ENCODE measurements around the gene PALLD. TPM values are rescaled to one million over a fixed set of nuclear protein-coding genes. Genes with fewer than 3 reads are reported as not detected.
A peak's percentile ranks its signal among the peaks of the same experiment; 100 is the strongest.

Gene PALLD
- total RNA-seq, 2 experiments from 2014 or later: 1.2 to 1.3 TPM

GRCh38 chr4:168662297-168662984 lies 165.6 kb downstream of the PALLD start:
- no peaks in the 10 kb centered on the region for H3K36me3 Mint-ChIP-seq (ENCODE audit: low read depth)
- CTCF ChIA-PET: no interaction called here
- ATAC-seq: no peak

GRCh38 chr4:168664242-168664891 lies 167.5 kb downstream of the PALLD start:
- Mint-ChIP-seq H3K27me3 (ENCODE audit: low read depth) (peaks cover 5% of the 10 kb centered on the region), H3K4me3 (no peak overlapping the region), H3K9me3 (ENCODE audit: insufficient read depth) (no peaks in the 10 kb centered on the region), H3K36me3 (ENCODE audit: low read depth) (no peaks in the 10 kb centered on the region), H3K27ac (no peak overlapping the region), H3K4me1 (ENCODE audit: low read depth) (no peaks in the 10 kb centered on the region)
- ATAC-seq (no peak), DNase-seq (no peak)
- CTCF ChIA-PET: no interaction called here
- POLR2A ChIA-PET: no interaction called here

More at GRCh38 chr4:168662297-168662984, 165.6 kb downstream of the PALLD start:
- no peak for DNase-seq
- Mint-ChIP-seq H3K4me3 (no peak overlapping the region), H3K9me3 (ENCODE audit: insufficient read depth) (no peaks in the 10 kb centered on the region), H3K27ac (no peak overlapping the region), H3K27me3 (ENCODE audit: low read depth) (peaks cover 4% of the 10 kb centered on the region), H3K4me1 (ENCODE audit: low read depth) (no peaks in the 10 kb centered on the region)
- POLR2A ChIA-PET: no interaction called here

- peaks cover 5% of the 10 kb centered on the region for H3K27me3 Mint-ChIP-seq (ENCODE audit: low read depth)
- POLR2A ChIA-PET: no interaction called here
- ATAC-seq: no peak
Measured at GRCh38 chr4:168666531-168666930, 169.7 kb downstream of the PALLD start.

DNA sequence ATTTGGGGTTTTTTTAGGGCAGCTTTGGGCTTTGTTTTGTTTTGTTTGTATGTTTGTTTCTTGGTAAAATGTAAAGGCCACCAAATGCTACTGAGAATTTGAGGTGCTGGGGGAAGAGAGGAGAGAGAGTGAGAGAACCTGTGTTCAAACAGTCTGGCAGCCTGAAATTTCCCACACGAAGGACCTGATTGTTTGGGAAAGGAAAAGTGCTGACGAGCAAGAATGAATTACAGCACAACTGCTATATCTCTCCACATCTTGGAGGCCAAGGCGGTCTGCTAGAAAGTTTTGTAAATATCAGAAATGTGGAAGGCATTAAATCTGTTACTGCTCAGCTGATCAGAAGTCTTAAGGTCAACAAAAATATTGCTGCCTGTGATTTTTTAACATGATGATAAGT lies 170.5 kb downstream of the PALLD start:
- Mint-ChIP-seq H3K27ac (no peak overlapping the region), H3K4me3 (no peak overlapping the region), H3K36me3 (ENCODE audit: low read depth) (no peaks in the 10 kb centered on the region), H3K27me3 (ENCODE audit: low read depth) (peaks cover 5% of the 10 kb centered on the region), H3K9me3 (ENCODE audit: insufficient read depth) (no peaks in the 10 kb centered on the region), H3K4me1 (ENCODE audit: low read depth) (no peaks in the 10 kb centered on the region)
- ATAC-seq: no peak
- ChIA-PET POLR2A (no interaction called here), CTCF (no interaction called here)
- no peak for DNase-seq

More at GRCh38 chr4:168666531-168666930, 169.7 kb downstream of the PALLD start:
- DNase-seq: no peak
- no peak overlapping the region for H3K27ac Mint-ChIP-seq
- no peaks in the 10 kb centered on the region for H3K4me1 Mint-ChIP-seq (ENCODE audit: low read depth)
- H3K4me3 Mint-ChIP-seq: no peak overlapping the region
- H3K36me3 Mint-ChIP-seq (ENCODE audit: low read depth): no peaks in the 10 kb centered on the region
- CTCF ChIA-PET: no interaction called here
- H3K9me3 Mint-ChIP-seq (ENCODE audit: insufficient read depth): no peaks in the 10 kb centered on the region

DNA sequence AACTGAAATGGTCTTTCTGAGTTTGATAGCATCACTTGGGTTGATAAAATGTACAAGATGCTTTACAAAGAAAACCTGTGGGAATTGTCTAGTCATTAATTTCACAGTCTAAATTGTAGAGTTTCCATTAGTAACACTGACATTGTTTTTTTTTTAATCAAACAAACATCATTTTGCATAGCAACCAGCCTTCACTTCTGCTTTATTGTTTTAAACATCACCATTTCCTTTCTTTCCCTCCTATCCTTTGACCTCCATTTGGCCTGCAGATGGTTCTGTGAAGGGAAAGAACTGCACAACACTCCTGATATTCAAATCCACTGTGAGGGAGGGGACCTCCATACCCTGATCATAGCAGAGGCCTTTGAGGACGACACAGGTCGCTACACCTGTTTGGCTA lies 171.1 kb downstream of the PALLD start:
- DNase-seq (no peak), ATAC-seq (no peak)
- Mint-ChIP-seq H3K36me3 (ENCODE audit: low read depth) (no peaks in the 10 kb centered on the region), H3K9me3 (ENCODE audit: insufficient read depth) (no peaks in the 10 kb centered on the region), H3K4me3 (no peak overlapping the region), H3K27ac (no peak overlapping the region), H3K27me3 (ENCODE audit: low read depth) (peaks cover 5% of the 10 kb centered on the region), H3K4me1 (ENCODE audit: low read depth) (no peaks in the 10 kb centered on the region)
- CTCF ChIA-PET: no interaction called here
- POLR2A ChIA-PET: no interaction called here

DNA sequence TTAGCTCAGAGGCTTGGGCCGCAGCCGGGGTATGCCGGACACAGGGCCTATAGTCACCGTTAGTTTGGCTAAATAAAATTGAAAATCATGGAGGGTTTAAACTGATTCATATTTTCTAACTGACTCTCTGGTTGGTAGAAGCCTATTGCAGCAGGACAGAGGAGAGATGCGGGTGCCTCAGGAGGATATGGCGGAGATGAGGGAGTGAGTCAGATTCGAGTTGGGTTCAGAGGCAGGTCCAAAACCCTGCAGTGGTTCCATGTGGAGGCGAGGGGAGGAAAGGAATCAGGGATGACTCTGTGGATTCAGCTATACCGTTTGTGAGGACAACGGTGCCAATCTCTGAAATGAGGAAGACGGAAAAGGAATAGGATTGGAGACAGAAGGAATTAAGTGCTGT lies 176.6 kb downstream of the PALLD start:
- Mint-ChIP-seq H3K9me3 (ENCODE audit: insufficient read depth) (no peaks in the 10 kb centered on the region), H3K27ac (no peak overlapping the region), H3K27me3 (ENCODE audit: low read depth) (no peaks in the 10 kb centered on the region), H3K36me3 (ENCODE audit: low read depth) (no peaks in the 10 kb centered on the region), H3K4me1 (ENCODE audit: low read depth) (no peaks in the 10 kb centered on the region), H3K4me3 (no peak overlapping the region)
- no peak for DNase-seq
- ChIA-PET POLR2A (no interaction called here), CTCF (no interaction called here)
- ATAC-seq: no peak

- ChIA-PET CTCF (no interaction called here), POLR2A (no interaction called here)
- H3K27me3 Mint-ChIP-seq (ENCODE audit: low read depth): no peaks in the 10 kb centered on the region
- H3K4me1 Mint-ChIP-seq (ENCODE audit: low read depth): no peaks in the 10 kb centered on the region
- ATAC-seq: no peak
- no peak for DNase-seq
- no peaks in the 10 kb centered on the region for H3K9me3 Mint-ChIP-seq (ENCODE audit: insufficient read depth)
- H3K27ac Mint-ChIP-seq: no peak overlapping the region
- H3K4me3 Mint-ChIP-seq: no peak overlapping the region
- H3K36me3 Mint-ChIP-seq (ENCODE audit: low read depth): no peaks in the 10 kb centered on the region
Measured at GRCh38 chr4:168674077-168674747, 177.4 kb downstream of the PALLD start.

- H3K9me3 Mint-ChIP-seq (ENCODE audit: insufficient read depth): no peaks in the 10 kb centered on the region
- H3K27ac Mint-ChIP-seq: no peak overlapping the region
- H3K4me1 Mint-ChIP-seq (ENCODE audit: low read depth): no peaks in the 10 kb centered on the region
- ChIA-PET CTCF (no interaction called here), POLR2A (no interaction called here)
- ATAC-seq (no peak), DNase-seq (no peak)
- H3K36me3 Mint-ChIP-seq (ENCODE audit: low read depth): no peaks in the 10 kb centered on the region
- H3K4me3 Mint-ChIP-seq: no peak overlapping the region
- no peaks in the 10 kb centered on the region for H3K27me3 Mint-ChIP-seq (ENCODE audit: low read depth)
Measured at GRCh38 chr4:168674866-168675265, 178.0 kb downstream of the PALLD start.

GRCh38 chr4:168677063-168677462 lies 180.2 kb downstream of the PALLD start:
- CTCF ChIA-PET: no interaction called here
- POLR2A ChIA-PET: interaction anchor here (0.6 kb wide), 1 partner anchor 1523 kb away, joined by 3 read pairs; no protein-coding TSS in a partner anchor
- H3K9me3 Mint-ChIP-seq (ENCODE audit: insufficient read depth): no peaks in the 10 kb centered on the region

GRCh38 chr4:168677879-168678278 lies 181.0 kb downstream of the PALLD start:
- ATAC-seq (no peak), DNase-seq (no peak)
- Mint-ChIP-seq H3K27ac (no peak overlapping the region), H3K4me1 (ENCODE audit: low read depth) (no peaks in the 10 kb centered on the region), H3K36me3 (ENCODE audit: low read depth) (no peaks in the 10 kb centered on the region), H3K4me3 (no peak overlapping the region), H3K27me3 (ENCODE audit: low read depth) (peaks cover 2% of the 10 kb centered on the region), H3K9me3 (ENCODE audit: insufficient read depth) (no peaks in the 10 kb centered on the region)
- CTCF ChIA-PET: no interaction called here
- POLR2A ChIA-PET: no interaction called here

More at GRCh38 chr4:168677063-168677462, 180.2 kb downstream of the PALLD start:
- Mint-ChIP-seq H3K4me3 (no peak overlapping the region), H3K36me3 (ENCODE audit: low read depth) (no peaks in the 10 kb centered on the region), H3K27me3 (ENCODE audit: low read depth) (peaks cover 2% of the 10 kb centered on the region), H3K27ac (no peak overlapping the region), H3K4me1 (ENCODE audit: low read depth) (no peaks in the 10 kb centered on the region)
- ATAC-seq (no peak), DNase-seq (no peak)

- no peak overlapping the region for H3K27ac Mint-ChIP-seq
- ATAC-seq (peak; percentile 30), DNase-seq (no peak)
- CTCF ChIA-PET: no interaction called here
- H3K9me3 Mint-ChIP-seq (ENCODE audit: insufficient read depth): no peaks in the 10 kb centered on the region
- POLR2A ChIA-PET: no interaction called here
- no peaks in the 10 kb centered on the region for H3K4me1 Mint-ChIP-seq (ENCODE audit: low read depth)
- no peak overlapping the region for H3K4me3 Mint-ChIP-seq
- H3K27me3 Mint-ChIP-seq (ENCODE audit: low read depth): peaks cover 2% of the 10 kb centered on the region
- no peaks in the 10 kb centered on the region for H3K36me3 Mint-ChIP-seq (ENCODE audit: low read depth)
Measured at GRCh38 chr4:168678751-168679366, 182.0 kb downstream of the PALLD start.

DNA sequence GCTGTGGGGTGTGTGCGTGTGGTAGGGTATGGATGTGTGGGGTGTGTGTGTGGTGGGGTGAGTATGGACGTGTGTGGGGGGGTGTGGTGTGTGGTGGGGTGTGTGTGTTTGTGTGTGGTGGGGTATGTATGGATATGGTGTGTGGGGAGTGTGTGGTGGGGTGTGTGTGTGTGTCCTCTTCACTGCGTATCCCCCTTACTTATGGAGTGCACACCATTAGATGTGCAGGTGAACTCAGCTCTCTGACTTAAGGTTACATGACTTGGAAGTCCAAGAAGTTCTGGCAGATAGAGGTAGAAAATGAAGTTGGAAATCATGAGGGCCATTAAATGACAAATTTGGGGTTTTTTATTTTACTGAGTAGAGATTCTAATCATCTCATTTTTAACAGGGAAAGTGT lies 182.5 kb downstream of the PALLD start:
- H3K4me3 Mint-ChIP-seq: no peak overlapping the region
- H3K27me3 Mint-ChIP-seq (ENCODE audit: low read depth): peaks cover 2% of the 10 kb centered on the region
- CTCF ChIA-PET: no interaction called here
- no peak for ATAC-seq
- POLR2A ChIA-PET: no interaction called here
- no peak overlapping the region for H3K27ac Mint-ChIP-seq
- DNase-seq: no peak
- H3K36me3 Mint-ChIP-seq (ENCODE audit: low read depth): no peaks in the 10 kb centered on the region
- no peaks in the 10 kb centered on the region for H3K9me3 Mint-ChIP-seq (ENCODE audit: insufficient read depth)
- no peaks in the 10 kb centered on the region for H3K4me1 Mint-ChIP-seq (ENCODE audit: low read depth)
